Kidney (tissue), 14 donors: ENCODE data around the gene SBDS. TPM values are rescaled to one million over a fixed set of nuclear protein-coding genes. Genes with fewer than 3 reads are reported as not detected.
"Not testable (repeated sequence)": the region's sequence is repeated elsewhere in the genome, so short reads cannot be mapped to it uniquely, and the experiment has no call there.

ENCODE experiments used
- DNase-seq, 5 donors: peaks; one replicate each; pipeline ENCODE4 v3.0.0-alpha.2; 2013 to 2020
- FAIRE-seq: peaks from 2 replicates; lab custom pipeline; 2012; peaks lifted over from hg19 to GRCh38; lab: Jason Lieb, UNC
- H3K27ac ChIP-seq, 2 donors: one replicate each; pipeline ENCODE4 v1.7.0; 2013; ENCODE audit warnings: low read depth in 2 of 2, low read length in 2 of 2, inconsistent platforms in 1 of 2
- H3K27me3 ChIP-seq: one replicate; pipeline ENCODE4 v1.7.1; 2013; ENCODE audit warnings: low read length, inconsistent platforms; ENCODE audit not compliant: control insufficient read depth, insufficient read depth
- H3K36me3 ChIP-seq, 3 donors: one replicate each; pipeline versions ENCODE4 v1.7.0 to v1.7.1; 2013; ENCODE audit warnings: low read length in 3 of 3, control low read depth in 1 of 3, inconsistent platforms in 1 of 3; ENCODE audit not compliant: insufficient read depth in 3 of 3, control insufficient read depth in 2 of 3
- H3K4me1 ChIP-seq, 3 donors: one replicate each; pipeline versions ENCODE4 v1.7.0 to v1.7.1; 2013; ENCODE audit warnings: low read length in 3 of 3, inconsistent platforms in 1 of 3, low read depth in 1 of 3; ENCODE audit not compliant: control insufficient read depth in 2 of 3, insufficient read depth in 2 of 3
- H3K4me3 ChIP-seq, 3 donors: one replicate each; pipeline versions ENCODE4 v1.7.0 to v1.8.1; 2013; ENCODE audit warnings: low read length in 3 of 3, control low read depth in 1 of 3, inconsistent platforms in 1 of 3
- H3K9ac ChIP-seq, 3 donors: one replicate each; pipeline versions ENCODE4 v1.7.0 to v1.7.1; 2013; ENCODE audit warnings: low read length in 3 of 3, control low read depth in 1 of 3, inconsistent platforms in 1 of 3
- H3K9me3 ChIP-seq, 3 donors: one replicate each; pipeline versions ENCODE4 v1.7.0 to v1.7.1; 2013; ENCODE audit warnings: low read length in 3 of 3, control low read depth in 1 of 3, inconsistent platforms in 1 of 3; ENCODE audit not compliant: control insufficient read depth in 2 of 3, insufficient read depth in 1 of 3
- CTCF ChIP-seq: IDR thresholded peaks from 3 replicates; pipeline ENCODE4 v1.5.1; 2012; ENCODE audit warnings: mild to moderate bottlenecking, moderate library complexity, borderline replicate concordance; ENCODE audit not compliant: insufficient read depth; ENCODE audit errors: extremely low read depth
- intact Hi-C: fragments of 100-400 bp; cut with DNase I; formaldehyde crosslinking; loops from one replicate; pipeline ENCODE4 v1.11.1; 2022
- polyA plus RNA-seq: library from polyadenylated mRNA; stranded (reverse); fragments of 350-450 nt; fragmentation: Illumina TruSeq; extraction: RNeasy Lipid Tissue Mini Kit (QIAGEN cat#74804); gene quantifications from one replicate; pipeline ENCODE4 v1.2.3, GENCODE V29; 2014; ENCODE audit warnings: low read depth, low replicate concordance; ENCODE audit not compliant: insufficient read depth
- total RNA-seq: library from RNA; stranded (reverse); fragmentation: NEBNext Ultra II Directional; extraction: Animal tissue kit (Norgen Biotek cat#: 25700); gene quantifications from one replicate; pipeline ENCODE4 v1.2.1, GENCODE V29; 2021
- donor health status: control.
- donor health status: control.
- donor health status: control.
- donor health status: control.
- donor health status: control.
- donor health status: DM: yes; HTN: yes; CAD: no.
- donor health status: Normal renal cell carcinoma (clear cell type).

Gene SBDS
- total and polyA plus RNA-seq, 2 donors from 2014 or later, result 113 to 128 TPM

GRCh38 chr7:67008260-67008659 lies 12.9 kb upstream of the SBDS start:
- Histone ChIP-seq H3K36me3 (peaks cover 0 to 13% (median 4%) of the 10 kb centered on the region in 3 donors), H3K4me1 (no peaks in the 10 kb centered on the region)
- intact Hi-C loops, result no loop called here

GRCh38 chr7:67006965-67007364 lies 11.6 kb upstream of the SBDS start:
- no peak overlapping the region for H3K9ac ChIP-seq
- H3K9me3 ChIP-seq, result no peaks in the 10 kb centered on the region
- no peaks in the 10 kb centered on the region for H3K4me1 ChIP-seq
- FAIRE-seq (no peak), DNase-seq (no peak)
- no peak overlapping the region for H3K4me3 ChIP-seq
- H3K27me3 ChIP-seq, result no peaks in the 10 kb centered on the region
- no peak overlapping the region for H3K27ac ChIP-seq
- H3K36me3 ChIP-seq, result peaks cover 0 to 14% (median 4%) of the 10 kb centered on the region in 3 donors
- no peak for TF ChIP-seq CTCF
- intact Hi-C loops, result no loop called here

More at GRCh38 chr7:67008260-67008659, 12.9 kb upstream of the SBDS start:
- DNase-seq (no peak), FAIRE-seq (no peak)
- Histone ChIP-seq H3K27me3 (no peaks in the 10 kb centered on the region), H3K9ac (no peak overlapping the region), H3K9me3 (no peaks in the 10 kb centered on the region), H3K4me3 (no peak overlapping the region), H3K27ac (no peak overlapping the region)
- no peak for TF ChIP-seq CTCF

GRCh38 chr7:67004145-67004544 lies 8.8 kb upstream of the SBDS start:
- H3K4me3 ChIP-seq, H3K36me3 ChIP-seq, DNase-seq, H3K27ac ChIP-seq, H3K4me1 ChIP-seq, H3K9me3 ChIP-seq, H3K9ac ChIP-seq, intact Hi-C loops, H3K27me3 ChIP-seq, FAIRE-seq: not testable (repeated sequence)

- H3K4me1 ChIP-seq, H3K9ac ChIP-seq, H3K36me3 ChIP-seq, DNase-seq, intact Hi-C loops, H3K4me3 ChIP-seq, H3K27ac ChIP-seq, H3K27me3 ChIP-seq, H3K9me3 ChIP-seq: not testable (repeated sequence)
- FAIRE-seq, result peak; percentile 87
Observed at GRCh38 chr7:67000601-67001258, 5.3 kb upstream of the SBDS start.

DNA sequence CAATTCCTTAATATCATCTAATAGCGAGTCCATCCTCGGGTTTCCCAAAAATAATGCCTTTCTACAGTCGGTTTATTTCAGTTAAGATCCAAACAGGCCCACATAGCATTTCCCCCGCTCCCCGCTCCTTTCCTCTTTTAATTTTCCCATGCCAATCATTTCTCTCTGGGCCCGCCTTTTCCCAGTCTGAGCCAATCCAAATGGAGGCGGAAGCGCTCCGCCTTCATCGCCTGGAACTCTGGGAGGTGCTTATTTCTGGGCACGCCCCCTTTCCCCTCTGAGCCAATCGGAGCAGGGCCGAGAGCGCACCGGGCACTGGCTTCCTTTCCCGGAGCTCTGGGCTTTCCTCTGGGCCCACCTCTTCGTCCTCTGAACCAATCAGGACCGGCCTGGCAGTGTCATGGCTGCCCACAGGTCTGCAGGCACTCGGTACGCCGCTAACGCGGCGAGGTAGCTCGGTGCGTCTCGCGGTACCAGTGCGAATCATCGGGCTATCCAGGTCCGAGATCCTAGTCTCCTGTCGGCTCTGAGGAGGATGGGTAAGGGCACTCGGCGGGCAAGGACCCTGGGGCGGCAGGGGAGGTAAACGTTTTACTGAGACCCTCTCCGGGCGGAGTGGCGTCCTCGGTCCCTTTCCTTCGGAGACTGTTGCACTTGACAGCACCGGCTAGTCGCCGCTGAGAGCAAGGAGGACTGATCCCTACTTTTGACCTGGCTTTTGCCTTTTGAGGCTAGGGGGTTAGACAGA lies 1.2 kb upstream of the SBDS start, which contains the start of gene TYW1:
TYW1 (plus strand) TSS at position 390 of the 748 bp plus-strand sequence; CDS start at position 536, 146 bp downstream.
- H3K4me3 ChIP-seq, result peak within 1 kb of the TSS; percentile 85 to 95 (median 93)
- H3K36me3 ChIP-seq, result peaks cover 3 to 17% (median 4%) of the 10 kb centered on the region in 3 donors
- peak; percentile 99 for DNase-seq
- H3K27me3 ChIP-seq, H3K9me3 ChIP-seq, intact Hi-C loops, H3K4me1 ChIP-seq: not testable (repeated sequence)
- H3K9ac ChIP-seq, result peak within 1 kb of the TSS in 2 of 3 donors; percentile 80 to 92
- FAIRE-seq, result peak; percentile 98
- H3K27ac ChIP-seq, result peak within 1 kb of the TSS; percentile 74 to 87
